Activated CD8-positive, alpha-beta memory T cell treated with anti-CD3 and anti-CD28 coated beads for 4 hours (primary cell): ENCODE measurements around the gene ADARB2.

ENCODE experiments used
- DNase-seq, 2 donors: peaks; one replicate each; pipeline ENCODE4 v3.0.0-alpha.2; 2020; ENCODE audit warnings: low read depth in 2 of 2

ADARB2 gene

GRCh38 chr10:1141261-1141660 is 596.1 kb downstream of the ADARB2 start:
- DNase-seq = no peak

GRCh38 chr10:1138529-1138928 is 598.8 kb downstream of the ADARB2 start:
- DNase-seq = no peak

- DNase-seq = no peak
Observed at GRCh38 chr10:1137499-1138163, 599.7 kb downstream of the ADARB2 start.

- no peak for DNase-seq
Observed at GRCh38 chr10:1136268-1136667, 601.1 kb downstream of the ADARB2 start.

- DNase-seq = no peak
Observed at GRCh38 chr10:1134156-1134555, 603.2 kb downstream of the ADARB2 start.

GRCh38 chr10:1133495-1134045 is 603.8 kb downstream of the ADARB2 start:
- no peak for DNase-seq

- no peak for DNase-seq
Observed at GRCh38 chr10:1132584-1132983, 604.7 kb downstream of the ADARB2 start.

- no peak for DNase-seq
Observed at GRCh38 chr10:1130995-1131790, 606.1 kb downstream of the ADARB2 start.

GRCh38 chr10:1130226-1130625 is 607.1 kb downstream of the ADARB2 start:
- DNase-seq = no peak

- no peak for DNase-seq
Observed at GRCh38 chr10:1128649-1129048, 608.7 kb downstream of the ADARB2 start.

GRCh38 chr10:1128115-1128514 is 609.2 kb downstream of the ADARB2 start:
- no peak for DNase-seq

- DNase-seq = no peak
Observed at GRCh38 chr10:1127629-1128028, 609.7 kb downstream of the ADARB2 start.
